Measurements from ENCODE around the gene ECE2.

- TF ChIP-seq EP300 (IDR thresholded peaks at IDR 0.05) (no peak), CTCF (IDR thresholded peaks at IDR 0.05) (no peak)
Observed at GRCh38 chr3:184320104-184320445, 44.3 kb downstream of the ECE2 start.

Measured in stomach (tissue), 4 donors.